BE2C (cell line): Measurements from ENCODE around the gene ANKRD40CL.

Experiments used
- DNase-seq: peaks from one replicate; pipeline ENCODE4 v3.0.0-alpha.2; 2020
- H3K27me3 ChIP-seq: fragments of 250-450 bp; sonication (Bioruptor Pico); 2 replicates; pipeline ENCODE4 v1.5.1; 2020; ENCODE audit warnings: mild to moderate bottlenecking
- H3K36me3 ChIP-seq: fragments of 250-450 bp; sonication (Bioruptor Pico); 2 replicates; pipeline ENCODE4 v1.5.1; 2020; ENCODE audit warnings: mild to moderate bottlenecking
- H3K4me1 ChIP-seq: fragments of 250-450 bp; sonication (Bioruptor Pico); 2 replicates; pipeline ENCODE4 v1.5.1; 2020
- H3K4me3 ChIP-seq: 2 replicates; pipeline ENCODE4 v1.5.1; 2011; ENCODE audit warnings: low read depth, low read length
- H3K9me3 ChIP-seq: fragments of 250-450 bp; sonication (Bioruptor Pico); 2 replicates; pipeline ENCODE4 v1.5.1; 2020
- CTCF ChIP-seq: IDR thresholded peaks from 2 replicates; pipeline ENCODE4 v1.5.1; 2012; ENCODE audit warnings: mild to moderate bottlenecking, low read depth, low read length

ANKRD40CL gene

GRCh38 chr17:50768346-50768761 lies 1.0 kb upstream of the ANKRD40CL start:
- H3K4me1 ChIP-seq, result peaks cover 10% of the 10 kb centered on the region
- no peaks in the 10 kb centered on the region for H3K9me3 ChIP-seq
- H3K4me3 ChIP-seq, result no peak overlapping the region
- no peaks in the 10 kb centered on the region for H3K36me3 ChIP-seq
- TF ChIP-seq CTCF, result no peak
- no peak for DNase-seq
- no peaks in the 10 kb centered on the region for H3K27me3 ChIP-seq

GRCh38 chr17:50767030-50767429 lies 288 bp downstream of the ANKRD40CL start:
- DNase-seq, result no peak
- no peaks in the 10 kb centered on the region for H3K36me3 ChIP-seq
- no peak for TF ChIP-seq CTCF
- no peak overlapping the region for H3K4me3 ChIP-seq
- H3K27me3 ChIP-seq, result no peaks in the 10 kb centered on the region
- no peaks in the 10 kb centered on the region for H3K9me3 ChIP-seq
- peaks cover 10% of the 10 kb centered on the region for H3K4me1 ChIP-seq

- TF ChIP-seq CTCF, result no peak
- Histone ChIP-seq H3K4me3 (no peak overlapping the region), H3K36me3 (no peaks in the 10 kb centered on the region), H3K4me1 (peaks cover 10% of the 10 kb centered on the region), H3K9me3 (no peaks in the 10 kb centered on the region), H3K27me3 (no peaks in the 10 kb centered on the region)
- no peak for DNase-seq
Observed at GRCh38 chr17:50766222-50767023, 895 bp downstream of the ANKRD40CL start.

GRCh38 chr17:50765454-50766221 lies 1.7 kb downstream of the ANKRD40CL start:
- no peaks in the 10 kb centered on the region for H3K27me3 ChIP-seq
- H3K9me3 ChIP-seq, result no peaks in the 10 kb centered on the region
- H3K4me1 ChIP-seq, result peaks cover 10% of the 10 kb centered on the region
- TF ChIP-seq CTCF, result no peak
- H3K36me3 ChIP-seq, result no peaks in the 10 kb centered on the region
- DNase-seq, result no peak
- no peak overlapping the region for H3K4me3 ChIP-seq

- DNase-seq, result no peak
- Histone ChIP-seq H3K4me1 (peaks cover 10% of the 10 kb centered on the region), H3K36me3 (no peaks in the 10 kb centered on the region), H3K27me3 (no peaks in the 10 kb centered on the region), H3K4me3 (no peak overlapping the region), H3K9me3 (no peaks in the 10 kb centered on the region)
- TF ChIP-seq CTCF, result no peak
Observed at GRCh38 chr17:50764734-50765149, 2.6 kb downstream of the ANKRD40CL start.
